COLO829 (cell line): ENCODE results near the gene LMCD1.

Source experiments
- DNase-seq: peaks from one replicate; pipeline ENCODE4 v3.0.0; 2012; ENCODE audit warnings: low spot score

Gene LMCD1

GRCh38 chr3:8501371-8502131 lies at the start of gene LMCD1:
LMCD1 (plus strand) TSS chr3:8501823; CDS start chr3:8501939, 116 bp downstream.
- DNase-seq: peak; percentile 49

GRCh38 chr3:8452112-8452511 lies 49.5 kb upstream of the LMCD1 start:
- DNase-seq: no peak

GRCh38 chr3:8453153-8453552 lies 48.5 kb upstream of the LMCD1 start:
- no peak for DNase-seq

GRCh38 chr3:8455526-8456411 lies 45.9 kb upstream of the LMCD1 start:
- DNase-seq: no peak

- no peak for DNase-seq
Measured at GRCh38 chr3:8456412-8456811, 45.2 kb upstream of the LMCD1 start.

GRCh38 chr3:8457039-8457438 lies 44.6 kb upstream of the LMCD1 start:
- DNase-seq: no peak

- no peak for DNase-seq
Measured at GRCh38 chr3:8458238-8458661, 43.4 kb upstream of the LMCD1 start.

GRCh38 chr3:8458711-8459110 lies 42.9 kb upstream of the LMCD1 start:
- no peak for DNase-seq

- DNase-seq: no peak
Measured at GRCh38 chr3:8460050-8460708, 41.4 kb upstream of the LMCD1 start.

GRCh38 chr3:8460815-8461456 lies 40.7 kb upstream of the LMCD1 start:
- no peak for DNase-seq

GRCh38 chr3:8464668-8465067 lies 37.0 kb upstream of the LMCD1 start:
- DNase-seq: peak; percentile 39

GRCh38 chr3:8466526-8466925 lies 35.1 kb upstream of the LMCD1 start:
- DNase-seq: no peak

- DNase-seq: no peak
Measured at GRCh38 chr3:8470801-8471200, 30.8 kb upstream of the LMCD1 start.

- DNase-seq: no peak
Measured at GRCh38 chr3:8472549-8472948, 29.1 kb upstream of the LMCD1 start.

GRCh38 chr3:8473029-8473428 lies 28.6 kb upstream of the LMCD1 start:
- no peak for DNase-seq

GRCh38 chr3:8473990-8474389 lies 27.6 kb upstream of the LMCD1 start:
- DNase-seq: no peak

- no peak for DNase-seq
Measured at GRCh38 chr3:8474991-8475390, 26.6 kb upstream of the LMCD1 start.

GRCh38 chr3:8480699-8481098 lies 20.9 kb upstream of the LMCD1 start:
- DNase-seq: no peak

GRCh38 chr3:8481380-8481779 lies 20.2 kb upstream of the LMCD1 start:
- DNase-seq: no peak

GRCh38 chr3:8482263-8482662 lies 19.4 kb upstream of the LMCD1 start:
- no peak for DNase-seq

GRCh38 chr3:8482960-8483665 lies 18.5 kb upstream of the LMCD1 start:
- DNase-seq: no peak
